ENCODE measurements around the gene MARCHF3.
"Not testable (repeated sequence)": the region's sequence is repeated elsewhere in the genome, so short reads cannot be mapped to it uniquely, and the experiment has no call there.

The MARCHF3 gene

GRCh38 chr5:127012916-127013315, 17.4 kb downstream of the MARCHF3 start:
- no peak for DNase-seq (ENCODE audit: low read depth in 2 of 2)

- no peak for DNase-seq (ENCODE audit: low read depth in 2 of 2)
Measured at GRCh38 chr5:127011961-127012644, 18.3 kb downstream of the MARCHF3 start.

GRCh38 chr5:127011153-127011552, 19.2 kb downstream of the MARCHF3 start:
- no peak for DNase-seq (ENCODE audit: low read depth in 2 of 2)

- no peak for DNase-seq (ENCODE audit: low read depth in 2 of 2)
Measured at GRCh38 chr5:127010362-127010761, 20.0 kb downstream of the MARCHF3 start.

- no peak for DNase-seq (ENCODE audit: low read depth in 2 of 2)
Measured at GRCh38 chr5:127009784-127010183, 20.6 kb downstream of the MARCHF3 start.

GRCh38 chr5:127008300-127008975, 21.9 kb downstream of the MARCHF3 start:
- DNase-seq (ENCODE audit: low read depth in 2 of 2): no peak

- DNase-seq (ENCODE audit: low read depth in 2 of 2): no peak
Measured at GRCh38 chr5:127007522-127007921, 22.8 kb downstream of the MARCHF3 start.

- DNase-seq (ENCODE audit: low read depth in 2 of 2): no peak
Measured at GRCh38 chr5:127006744-127007143, 23.6 kb downstream of the MARCHF3 start.

- DNase-seq (ENCODE audit: low read depth in 2 of 2): not testable (repeated sequence)
Measured at GRCh38 chr5:127005282-127005681, 25.1 kb downstream of the MARCHF3 start.

- no peak for DNase-seq (ENCODE audit: low read depth in 2 of 2)
Measured at GRCh38 chr5:127004721-127005120, 25.6 kb downstream of the MARCHF3 start.

- DNase-seq (ENCODE audit: low read depth in 2 of 2): no peak
Measured at GRCh38 chr5:127003798-127004495, 26.4 kb downstream of the MARCHF3 start.

GRCh38 chr5:127002390-127002789, 28.0 kb downstream of the MARCHF3 start:
- DNase-seq (ENCODE audit: low read depth in 2 of 2): no peak

GRCh38 chr5:127001621-127002296, 28.6 kb downstream of the MARCHF3 start:
- no peak for DNase-seq (ENCODE audit: low read depth in 2 of 2)

GRCh38 chr5:126998895-126999570, 31.3 kb downstream of the MARCHF3 start:
- no peak for DNase-seq (ENCODE audit: low read depth in 2 of 2)

GRCh38 chr5:126998201-126998631, 32.1 kb downstream of the MARCHF3 start:
- DNase-seq (ENCODE audit: low read depth in 2 of 2): no peak

- DNase-seq (ENCODE audit: low read depth in 2 of 2): no peak
Measured at GRCh38 chr5:126995689-126996088, 34.7 kb downstream of the MARCHF3 start.

- DNase-seq (ENCODE audit: low read depth in 2 of 2): no peak
Measured at GRCh38 chr5:126995039-126995438, 35.3 kb downstream of the MARCHF3 start.

GRCh38 chr5:126994485-126994884, 35.9 kb downstream of the MARCHF3 start:
- no peak for DNase-seq (ENCODE audit: low read depth in 2 of 2)

- peak in 1 of 2 donors; percentile 23 for DNase-seq (ENCODE audit: low read depth in 2 of 2)
Measured at GRCh38 chr5:126988021-126988569, 42.3 kb downstream of the MARCHF3 start.

- no peak for DNase-seq (ENCODE audit: low read depth in 2 of 2)
Measured at GRCh38 chr5:126987271-126987899, 43.0 kb downstream of the MARCHF3 start.

GRCh38 chr5:126984632-126985031, 45.7 kb downstream of the MARCHF3 start:
- no peak for DNase-seq (ENCODE audit: low read depth in 2 of 2)

Measured in activated CD4-positive, alpha-beta T cell treated with anti-CD3 and anti-CD28 coated beads for 24 hours (primary cell).